B cell (primary cell): ENCODE results near the gene FAM200A. TPM values are rescaled to one million over a fixed set of nuclear protein-coding genes. Genes with fewer than 3 reads are reported as not detected.

ENCODE experiments used
- ATAC-seq: fragments of 200-7000 bp; cut with Tn5 transposase; one replicate; pipeline ENCODE4 v1.10.0; 2021; ENCODE audit warnings: low read depth, mild to moderate bottlenecking, moderate number of reproducible peaks, moderate library complexity
- CTCF ChIA-PET: fragments of 350-600 bp; sonication (Branson Sonifier 250); formaldehyde crosslinking; loops from one replicate; lab custom pipeline; 2021; ENCODE audit warnings: antibody characterized with exemption, inconsistent platforms; lab: Charles Lee
- POLR2A ChIA-PET: fragments of 350-600 bp; sonication (Branson Sonifier 250); formaldehyde crosslinking; loops from one replicate; lab custom pipeline; 2021; ENCODE audit warnings: antibody characterized with exemption; lab: Charles Lee
- DNase-seq: peaks from one replicate; pipeline ENCODE4 v3.0.0; 2013
- H2AFZ ChIP-seq: 2 replicates; pipeline ENCODE4 v1.6.1; 2012; ENCODE audit warnings: mild to moderate bottlenecking, low read depth, low read length; ENCODE audit not compliant: insufficient read depth, poor library complexity, severe bottlenecking
- H3K27ac ChIP-seq, 2 donors: 1 replicate in 1 of 2; 2 replicates in 1 of 2; pipeline ENCODE4 v1.5.1; 2012 to 2013; ENCODE audit warnings: low read length in 2 of 2, mild to moderate bottlenecking in 2 of 2, moderate library complexity in 1 of 2
- H3K27me3 ChIP-seq, 4 experiments: fragments of 200-600 bp in 1 of 4; sonication (generic) in 1 of 4; replicated peaks in 1 of 4; 1 replicate in 2 of 4; 2 replicates in 2 of 4; pipeline versions ENCODE4 v1.6.1 to v1.7.0; 2013 to 2016; ENCODE audit warnings: low read length in 3 of 4, mild to moderate bottlenecking in 2 of 4, mixed read lengths in 1 of 4, moderate library complexity in 1 of 4; ENCODE audit not compliant: insufficient read depth in 4 of 4, control insufficient read depth in 3 of 4; ENCODE audit errors: control extremely low read depth in 1 of 4
- H3K36me3 ChIP-seq, 2 experiments: replicated peaks in 1 of 2; 1 replicate in 1 of 2; 2 replicates in 1 of 2; pipeline versions ENCODE4 v1.6.1 to v1.7.1; 2013; ENCODE audit warnings: low read length in 1 of 2; ENCODE audit not compliant: insufficient read depth in 2 of 2, control insufficient read depth in 1 of 2; ENCODE audit errors: control extremely low read depth in 1 of 2, extremely low read depth in 1 of 2
- H3K4me1 ChIP-seq, 2 donors: fragments of 200-600 bp in 1 of 2; sonication (generic) in 1 of 2; 1 replicate in 1 of 2; 2 replicates in 1 of 2; pipeline versions ENCODE4 v1.5.1 to v1.6.1; 2013 to 2017; ENCODE audit warnings: low read length in 2 of 2; ENCODE audit not compliant: control insufficient read depth in 2 of 2, insufficient read depth in 2 of 2
- H3K4me2 ChIP-seq: replicated peaks from 2 replicates; pipeline ENCODE3; 2012; ENCODE audit warnings: mild to moderate bottlenecking, low read depth, low read length; ENCODE audit not compliant: poor library complexity, severe bottlenecking
- H3K4me3 ChIP-seq, 5 experiments: fragments of 200-600 bp in 1 of 5; sonication (generic) in 1 of 5; 1 replicate in 3 of 5; 2 replicates in 2 of 5; pipeline versions ENCODE4 v1.5.1 to v1.7.0; 2011 to 2016; ENCODE audit warnings: low read length in 4 of 5, mild to moderate bottlenecking in 4 of 5, low read depth in 2 of 5, control low read depth in 1 of 5, moderate library complexity in 1 of 5; ENCODE audit not compliant: insufficient read depth in 1 of 5; ENCODE audit errors: control extremely low read depth in 1 of 5, extremely low read depth in 1 of 5
- H3K79me2 ChIP-seq: fragments of 200-600 bp; sonication (generic); one replicate; pipeline ENCODE4 v1.6.0; 2016; ENCODE audit warnings: low read length; ENCODE audit not compliant: control insufficient read depth, insufficient read depth
- H3K9ac ChIP-seq: fragments of 200-600 bp; sonication (generic); 2 replicates; pipeline ENCODE4 v1.6.1; 2017; ENCODE audit warnings: mild to moderate bottlenecking, low read length, moderate library complexity
- H3K9me3 ChIP-seq, 3 donors: one replicate each; pipeline versions ENCODE4 v1.6.1 to v1.7.1; 2013; ENCODE audit warnings: low read length in 2 of 3; ENCODE audit not compliant: control insufficient read depth in 2 of 3, insufficient read depth in 1 of 3; ENCODE audit errors: control extremely low read depth in 1 of 3
- H4K20me1 ChIP-seq: 2 replicates; pipeline ENCODE4 v1.6.0; 2012; ENCODE audit warnings: mild to moderate bottlenecking, low read length; ENCODE audit not compliant: insufficient read depth, control insufficient read depth, poor library complexity, severe bottlenecking
- H3K27ac Mint-ChIP-seq: one replicate; pipeline ENCODE4 v1.8.0; 2021; ENCODE audit warnings: mixed read lengths
- H3K27me3 Mint-ChIP-seq: one replicate; pipeline ENCODE4 v1.8.0; 2021; ENCODE audit warnings: mixed read lengths
- H3K4me1 Mint-ChIP-seq: one replicate; pipeline ENCODE4 v1.8.0; 2021; ENCODE audit warnings: mixed read lengths
- H3K4me3 Mint-ChIP-seq: one replicate; pipeline ENCODE4 v1.8.0; 2021; ENCODE audit warnings: mixed read lengths
- H3K9me3 Mint-ChIP-seq: one replicate; pipeline ENCODE4 v1.8.0; 2022; ENCODE audit warnings: mixed read lengths; ENCODE audit not compliant: insufficient read depth
- EZH2 ChIP-seq: IDR thresholded peaks from 2 replicates; pipeline ENCODE4 v1.6.1; 2012; ENCODE audit warnings: borderline replicate concordance, low read depth, mild to moderate bottlenecking, moderate library complexity, low read length; ENCODE audit not compliant: insufficient read depth, poor library complexity, severe bottlenecking
- whole genome bisulfite sequencing: methylation state at CpG from one replicate; pipeline ENCODE4 v1.1.5; 2013; ENCODE audit warnings: missing lambda C conversion rate; ENCODE audit not compliant: insufficient coverage; 5-methylcytosine and 5-hydroxymethylcytosine counted together
- intact Hi-C: fragments of 100-400 bp; cut with micrococcal nuclease; formaldehyde crosslinking; loops from one replicate; pipeline ENCODE4 v1.10.0; 2022
- polyA plus RNA-seq: library from polyadenylated mRNA; depleted of rRNA; stranded (reverse); fragments of >200 nt; gene quantifications from 2 replicates; pipeline ENCODE4 v1.2.3, GENCODE V29; 2012
- total RNA-seq, 2 donors: library from RNA; stranded (reverse); fragments of 120-200 nt in 1 of 2; gene quantifications; 1 replicate in 1 of 2; 2 replicates in 1 of 2; pipeline versions ENCODE4 v1.2.3 to v1.2.4, GENCODE V29; 2013 to 2022
- TF ChIP-seq, protein P1 (sequence below): fragments of 200-600 bp; IDR thresholded peaks from one replicate; pipeline ENCODE4 v1.8.0; 2022; ENCODE audit warnings: antibody characterized with exemption, mild to moderate bottlenecking

The FAM200A gene
- total and polyA plus RNA-seq, 2 donors (not counting 1 experiment from before 2014, with no cell fraction given): 2.1 to 11.9 TPM

DNA sequence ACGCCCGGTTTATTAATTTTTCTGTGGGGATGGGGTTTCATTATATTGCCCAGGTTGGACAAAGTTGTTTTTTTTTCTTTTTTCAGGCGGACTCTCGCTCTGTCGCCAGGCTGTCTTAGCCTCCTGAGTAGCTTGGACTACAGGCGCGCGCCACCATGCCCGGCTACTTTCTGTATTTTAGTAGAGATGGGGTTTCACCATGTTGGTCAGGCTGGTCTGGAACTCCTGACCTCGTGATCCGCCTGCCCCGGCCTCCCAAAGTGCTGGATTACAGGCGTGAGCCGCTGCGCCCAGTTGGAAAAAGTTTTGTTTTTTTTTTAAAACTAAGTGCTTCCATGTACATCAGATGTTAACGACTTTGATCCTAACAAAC, 51.3 kb downstream of the FAM200A start:
- Histone ChIP-seq H3K9ac (peak overlapping the region; percentile 96), H3K9me3 (no peaks in the 10 kb centered on the region), H4K20me1 (peaks cover 35% of the 10 kb centered on the region), H3K4me3 (peak overlapping the region; percentile 83 to 100 (median 91)), H3K79me2 (peaks cover 61% of the 10 kb centered on the region), H3K27me3 (no peaks in the 10 kb centered on the region), H3K36me3 (peaks cover 0 to 17% of the 10 kb centered on the region in 2 experiments), H3K4me2 (peak overlapping the region; percentile 86), H2AFZ (peak overlapping the region; percentile 87), H3K4me1 (peaks cover 25 to 31% of the 10 kb centered on the region in 2 donors), H3K27ac (peak overlapping the region; percentile 97 to 99)
- Mint-ChIP-seq H3K9me3 (no peaks in the 10 kb centered on the region), H3K4me1 (peaks cover 40% of the 10 kb centered on the region), H3K27me3 (no peaks in the 10 kb centered on the region), H3K4me3 (peak overlapping the region; percentile 92), H3K27ac (peak overlapping the region; percentile 98)
- WGBS: 67% methylated on average over 10 of the region's 16 CpGs
- ChIA-PET CTCF (interaction anchor here (1.1 kb wide), 1 partner anchor 34 kb away, joined by 3 read pairs; no protein-coding TSS in a partner anchor), POLR2A (interaction anchor here (0.7 to 1.9 kb wide), 5 partner anchors 27 to 125 kb away, joined by 3 to 9 read pairs (median 4); partner anchors contain the start of genes BUD31, FAM200A, PDAP1 and ZNF655)
- intact Hi-C loops: loop anchor here (1.0 to 10.0 kb wide), 6 partner anchors 28 to 584 kb away; partner anchors contain the start of genes BUD31, COPS6, FAM200A and PDAP1
- TF ChIP-seq, protein P1, sequence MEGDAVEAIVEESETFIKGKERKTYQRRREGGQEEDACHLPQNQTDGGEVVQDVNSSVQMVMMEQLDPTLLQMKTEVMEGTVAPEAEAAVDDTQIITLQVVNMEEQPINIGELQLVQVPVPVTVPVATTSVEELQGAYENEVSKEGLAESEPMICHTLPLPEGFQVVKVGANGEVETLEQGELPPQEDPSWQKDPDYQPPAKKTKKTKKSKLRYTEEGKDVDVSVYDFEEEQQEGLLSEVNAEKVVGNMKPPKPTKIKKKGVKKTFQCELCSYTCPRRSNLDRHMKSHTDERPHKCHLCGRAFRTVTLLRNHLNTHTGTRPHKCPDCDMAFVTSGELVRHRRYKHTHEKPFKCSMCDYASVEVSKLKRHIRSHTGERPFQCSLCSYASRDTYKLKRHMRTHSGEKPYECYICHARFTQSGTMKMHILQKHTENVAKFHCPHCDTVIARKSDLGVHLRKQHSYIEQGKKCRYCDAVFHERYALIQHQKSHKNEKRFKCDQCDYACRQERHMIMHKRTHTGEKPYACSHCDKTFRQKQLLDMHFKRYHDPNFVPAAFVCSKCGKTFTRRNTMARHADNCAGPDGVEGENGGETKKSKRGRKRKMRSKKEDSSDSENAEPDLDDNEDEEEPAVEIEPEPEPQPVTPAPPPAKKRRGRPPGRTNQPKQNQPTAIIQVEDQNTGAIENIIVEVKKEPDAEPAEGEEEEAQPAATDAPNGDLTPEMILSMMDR: no peak
- no peak for TF ChIP-seq EZH2
- DNase-seq (no peak), ATAC-seq (no peak)
